Measurements from ENCODE around the gene HEPN1. TPM values are rescaled to one million over a fixed set of nuclear protein-coding genes. Genes with fewer than 3 reads are reported as not detected.

HEPN1 gene
- total RNA-seq = not detected in 2 replicates

DNA sequence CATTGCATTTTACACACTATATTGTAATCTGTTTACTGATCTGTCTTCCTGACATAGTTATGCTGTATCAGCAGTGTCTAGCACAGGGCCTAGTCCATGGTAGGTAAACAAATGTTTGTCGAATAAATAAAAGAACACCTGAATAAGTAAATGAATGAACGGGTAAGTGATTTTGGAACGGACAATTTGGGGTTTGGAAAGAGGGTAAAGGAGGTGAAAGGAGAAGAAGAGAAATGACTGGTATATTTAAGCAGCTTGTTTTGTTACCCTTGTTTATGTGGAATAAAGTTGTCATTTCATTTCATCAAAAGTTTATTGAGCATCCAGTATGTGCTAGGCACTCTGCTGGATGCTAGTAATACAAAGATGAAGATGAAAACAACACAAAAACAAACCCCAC lies at the start of gene HEPN1:
HEPN1 (plus strand) TSS at position 301 of the 400 bp plus-strand sequence.

DNA sequence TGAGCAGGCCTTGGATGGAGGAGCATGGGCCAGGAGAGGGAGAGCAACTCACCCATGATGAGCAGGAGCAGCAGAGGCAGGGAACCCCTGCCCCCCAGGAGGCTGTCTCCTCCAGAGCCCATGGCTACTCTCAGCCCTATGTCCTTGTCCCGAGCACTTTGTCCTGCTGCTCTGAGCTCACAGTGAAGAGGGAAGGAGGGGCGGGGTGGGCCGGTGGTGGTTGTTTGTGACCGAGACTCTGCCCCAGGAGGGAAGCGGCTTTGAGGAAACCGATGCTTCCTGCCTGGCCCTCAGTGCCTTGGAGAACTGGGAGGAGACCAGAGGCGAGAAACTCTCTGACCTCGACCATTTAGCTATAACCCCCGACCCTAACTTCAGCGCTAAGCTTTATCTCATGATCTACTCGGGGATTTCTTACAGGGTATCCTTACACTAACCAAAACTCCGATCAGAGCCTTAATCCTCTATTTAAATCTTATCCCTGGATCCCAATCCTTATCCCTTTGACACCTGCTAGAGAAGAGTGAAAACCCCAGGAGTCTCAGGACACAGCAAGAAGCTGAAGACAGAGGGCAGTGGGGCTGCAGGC lies 21.3 kb upstream of the HEPN1 start, which contains the start of gene ROBO4:
ROBO4 (minus strand) TSS at position 192 of the 589 bp plus-strand sequence; CDS start at position 122, 70 bp downstream.

GRCh38 chr11:124935548-124936514 lies 16.8 kb downstream of the HEPN1 start, which contains the start of gene HEPACAM:
HEPACAM (minus strand) TSS chr11:124936047; CDS start chr11:124936006, 41 bp downstream.

GRCh38 chr11:124953753-124954589 lies 34.9 kb downstream of the HEPN1 start, which contains the start of gene CCDC15:
CCDC15 (plus strand) TSS chr11:124954202; CDS start chr11:124954733, 531 bp downstream.

Other genes with a start within 250 kb of the HEPN1 start
- gene SIAE, start 245.5 kb upstream of the HEPN1 start, total RNA-seq = 31.6 and 40.1 TPM in 2 replicates
- 3.9 and 5.7 TPM in 2 replicates for gene SPA17, start 245.3 kb upstream of the HEPN1 start, total RNA-seq
- gene NRGN, start 179.3 kb upstream of the HEPN1 start, total RNA-seq = 0.17 and 0.20 TPM in 2 replicates
- gene VSIG2, start 167.0 kb upstream of the HEPN1 start, total RNA-seq = not detected in 2 replicates
- gene ESAM, start 157.0 kb upstream of the HEPN1 start, total RNA-seq = 2.9 and 5.5 TPM in 2 replicates
- gene MSANTD2, start 118.8 kb upstream of the HEPN1 start, total RNA-seq = 7.8 and 7.9 TPM in 2 replicates
- 1.6 and 4.2 TPM in 2 replicates for gene ROBO3, start 53.8 kb upstream of the HEPN1 start, total RNA-seq
- 0.36 and 1.2 TPM in 2 replicates for gene ROBO4, start 21.4 kb upstream of the HEPN1 start, total RNA-seq
- not detected in 2 replicates for gene HEPACAM, start 16.8 kb downstream of the HEPN1 start, total RNA-seq
- gene CCDC15, start 35.0 kb downstream of the HEPN1 start, total RNA-seq = 0.99 and 1.3 TPM in 2 replicates
- gene SLC37A2, start 144.1 kb downstream of the HEPN1 start, total RNA-seq = 0.13 and 1.7 TPM in 2 replicates
- 24.6 and 25.9 TPM in 2 replicates for gene TMEM218, start 192.4 kb downstream of the HEPN1 start, total RNA-seq
- gene PKNOX2, start 245.5 kb downstream of the HEPN1 start, total RNA-seq = 6.2 and 10.4 TPM in 2 replicates